Gastroesophageal sphincter (tissue), 3 donors: ENCODE measurements around the gene SLC39A6.

ENCODE experiments used
- EP300 ChIP-seq: sonication (generic); formaldehyde crosslinking; IDR thresholded peaks from one replicate; pipeline ENCODE4 v1.6.1; 2017; ENCODE audit warnings: antibody characterized with exemption, mild to moderate bottlenecking
- POLR2AphosphoS5 ChIP-seq: sonication (generic); formaldehyde crosslinking; IDR thresholded peaks from one replicate; pipeline ENCODE4 v1.6.1; 2017; ENCODE audit warnings: antibody characterized with exemption
- TF ChIP-seq, protein P1 (sequence below), 4 experiments: fragments of 200-600 bp in 2 of 4; fragments of 450-650 bp in 2 of 4; sonication (generic) in 1 of 4; IDR thresholded peaks; one replicate each; pipeline ENCODE4 v1.5.1; 2017 to 2019; ENCODE audit warnings: antibody characterized with exemption in 4 of 4, mild to moderate bottlenecking in 2 of 4, moderate library complexity in 2 of 4

DNA sequence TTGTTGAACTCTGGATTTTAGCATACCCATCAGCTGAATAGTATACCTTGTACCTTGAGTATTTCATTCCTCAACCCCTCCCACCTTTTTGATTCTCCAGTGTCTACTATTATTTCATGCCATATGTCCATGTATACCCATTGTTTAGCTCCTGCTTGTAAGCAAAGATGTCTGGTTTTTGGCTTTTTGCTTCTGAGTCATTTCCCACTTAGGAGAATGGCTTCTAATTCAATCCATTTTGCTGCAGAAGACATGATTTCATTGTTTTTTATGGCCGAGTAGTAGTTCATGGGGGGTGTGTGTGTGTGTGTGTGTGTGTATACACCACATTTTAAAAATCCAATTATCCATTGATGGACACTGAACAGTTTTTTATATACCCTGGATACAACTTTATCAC, 33.8 kb upstream of the SLC39A6 start:
- TF ChIP-seq EP300 (no peak), POLR2AphosphoS5 (no peak)
- TF ChIP-seq, protein P1, sequence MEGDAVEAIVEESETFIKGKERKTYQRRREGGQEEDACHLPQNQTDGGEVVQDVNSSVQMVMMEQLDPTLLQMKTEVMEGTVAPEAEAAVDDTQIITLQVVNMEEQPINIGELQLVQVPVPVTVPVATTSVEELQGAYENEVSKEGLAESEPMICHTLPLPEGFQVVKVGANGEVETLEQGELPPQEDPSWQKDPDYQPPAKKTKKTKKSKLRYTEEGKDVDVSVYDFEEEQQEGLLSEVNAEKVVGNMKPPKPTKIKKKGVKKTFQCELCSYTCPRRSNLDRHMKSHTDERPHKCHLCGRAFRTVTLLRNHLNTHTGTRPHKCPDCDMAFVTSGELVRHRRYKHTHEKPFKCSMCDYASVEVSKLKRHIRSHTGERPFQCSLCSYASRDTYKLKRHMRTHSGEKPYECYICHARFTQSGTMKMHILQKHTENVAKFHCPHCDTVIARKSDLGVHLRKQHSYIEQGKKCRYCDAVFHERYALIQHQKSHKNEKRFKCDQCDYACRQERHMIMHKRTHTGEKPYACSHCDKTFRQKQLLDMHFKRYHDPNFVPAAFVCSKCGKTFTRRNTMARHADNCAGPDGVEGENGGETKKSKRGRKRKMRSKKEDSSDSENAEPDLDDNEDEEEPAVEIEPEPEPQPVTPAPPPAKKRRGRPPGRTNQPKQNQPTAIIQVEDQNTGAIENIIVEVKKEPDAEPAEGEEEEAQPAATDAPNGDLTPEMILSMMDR (IDR thresholded peaks at IDR 0.05) = no peak
